Fibroblast of mammary gland (primary cell): Measurements from ENCODE around the gene CPLX1.

Experiments used
- DNase-seq: peaks from one replicate; pipeline ENCODE4 v3.0.0-alpha.2; 2010; ENCODE audit warnings: low read depth
- H3K4me3 ChIP-seq: 2 replicates; pipeline ENCODE4 v1.5.1; 2011; ENCODE audit warnings: low read depth, mild to moderate bottlenecking, low read length, moderate library complexity; ENCODE audit not compliant: control insufficient read depth
- TF ChIP-seq, protein P1 (sequence below): conservative IDR thresholded peaks from 2 replicates; pipeline ENCODE4 v1.5.1; 2011; ENCODE audit warnings: low read depth, low read length, inconsistent platforms; ENCODE audit not compliant: control insufficient read depth, insufficient read depth

The CPLX1 gene

DNA sequence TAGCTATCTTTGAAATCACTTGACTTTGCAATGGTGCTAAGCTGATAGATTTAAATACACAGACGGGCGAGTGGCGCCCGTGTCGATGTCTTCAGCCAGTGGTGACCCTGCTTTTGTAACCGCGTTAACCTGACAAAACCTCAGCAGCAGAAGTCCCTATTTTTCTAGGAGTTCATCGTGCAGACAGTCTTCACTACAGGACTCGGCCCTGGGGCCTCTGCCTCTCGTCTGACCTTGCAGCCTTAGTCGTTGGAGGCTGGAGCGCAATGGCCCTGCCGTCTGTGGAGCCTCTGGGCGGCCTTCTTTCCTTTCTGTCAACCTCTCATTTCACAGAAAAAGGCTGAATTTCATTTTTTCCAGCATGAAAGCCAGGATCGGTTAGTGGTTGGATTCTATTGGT is 57.9 kb downstream of the CPLX1 start:
- TF ChIP-seq, protein P1, sequence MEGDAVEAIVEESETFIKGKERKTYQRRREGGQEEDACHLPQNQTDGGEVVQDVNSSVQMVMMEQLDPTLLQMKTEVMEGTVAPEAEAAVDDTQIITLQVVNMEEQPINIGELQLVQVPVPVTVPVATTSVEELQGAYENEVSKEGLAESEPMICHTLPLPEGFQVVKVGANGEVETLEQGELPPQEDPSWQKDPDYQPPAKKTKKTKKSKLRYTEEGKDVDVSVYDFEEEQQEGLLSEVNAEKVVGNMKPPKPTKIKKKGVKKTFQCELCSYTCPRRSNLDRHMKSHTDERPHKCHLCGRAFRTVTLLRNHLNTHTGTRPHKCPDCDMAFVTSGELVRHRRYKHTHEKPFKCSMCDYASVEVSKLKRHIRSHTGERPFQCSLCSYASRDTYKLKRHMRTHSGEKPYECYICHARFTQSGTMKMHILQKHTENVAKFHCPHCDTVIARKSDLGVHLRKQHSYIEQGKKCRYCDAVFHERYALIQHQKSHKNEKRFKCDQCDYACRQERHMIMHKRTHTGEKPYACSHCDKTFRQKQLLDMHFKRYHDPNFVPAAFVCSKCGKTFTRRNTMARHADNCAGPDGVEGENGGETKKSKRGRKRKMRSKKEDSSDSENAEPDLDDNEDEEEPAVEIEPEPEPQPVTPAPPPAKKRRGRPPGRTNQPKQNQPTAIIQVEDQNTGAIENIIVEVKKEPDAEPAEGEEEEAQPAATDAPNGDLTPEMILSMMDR, result no peak
- DNase-seq, result no peak
- H3K4me3 ChIP-seq, result no peak overlapping the region

DNA sequence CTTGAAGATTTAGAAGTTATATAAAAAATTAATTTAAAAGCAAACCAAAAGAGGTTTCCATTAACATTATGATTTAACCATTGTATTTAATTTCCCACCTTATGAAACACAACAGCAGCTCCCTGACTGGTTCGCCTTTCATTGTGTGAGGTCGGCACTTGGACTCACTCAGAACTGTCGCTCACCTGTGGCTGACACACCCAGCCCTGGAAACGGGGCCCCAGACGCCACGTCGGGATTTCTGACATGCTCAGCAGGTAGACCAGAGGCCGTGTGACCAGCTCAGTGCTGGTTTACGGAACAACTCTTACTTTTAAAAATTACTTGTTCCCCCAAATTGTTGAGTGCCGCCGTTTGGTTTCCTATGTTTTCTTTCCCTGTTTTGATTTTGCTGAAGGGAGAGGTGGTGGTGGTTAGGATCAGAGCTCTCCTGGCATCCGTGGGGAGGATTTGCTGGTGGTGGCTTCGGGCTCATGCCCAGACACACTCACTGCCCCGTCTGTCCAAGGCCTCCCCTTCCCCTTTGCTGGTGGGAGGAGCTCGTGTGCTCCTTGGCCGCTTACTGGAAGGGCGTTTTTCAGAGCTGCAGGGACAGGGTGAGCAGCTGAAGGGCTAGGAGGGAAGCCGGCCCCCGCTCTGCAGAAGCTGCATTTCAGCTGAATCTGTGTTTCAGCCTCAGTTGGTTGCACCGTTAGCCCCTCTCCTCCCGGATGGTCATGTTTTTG is 59.2 kb downstream of the CPLX1 start:
- no peak overlapping the region for H3K4me3 ChIP-seq
- DNase-seq, result no peak
- TF ChIP-seq, protein P1, result no peak

DNA sequence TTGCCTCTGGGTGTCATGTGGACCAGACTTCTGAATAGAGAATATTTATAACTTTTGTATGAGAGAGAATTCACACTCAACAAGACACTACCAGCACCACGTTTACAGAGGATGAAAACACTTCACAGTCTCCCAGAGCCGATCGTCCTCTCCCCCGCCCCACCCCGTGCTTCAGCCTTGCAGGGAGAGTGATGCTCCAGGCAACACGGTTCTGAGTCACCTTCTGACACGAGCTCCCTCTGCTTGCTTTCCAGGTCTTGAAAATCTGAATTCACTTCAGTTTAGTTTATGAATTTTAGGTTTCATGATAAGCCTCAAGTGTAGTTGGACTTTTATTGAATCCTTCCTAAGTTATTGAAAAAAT is 59.8 kb downstream of the CPLX1 start:
- TF ChIP-seq, protein P1, result no peak
- DNase-seq, result peak; percentile 71
- no peak overlapping the region for H3K4me3 ChIP-seq

DNA sequence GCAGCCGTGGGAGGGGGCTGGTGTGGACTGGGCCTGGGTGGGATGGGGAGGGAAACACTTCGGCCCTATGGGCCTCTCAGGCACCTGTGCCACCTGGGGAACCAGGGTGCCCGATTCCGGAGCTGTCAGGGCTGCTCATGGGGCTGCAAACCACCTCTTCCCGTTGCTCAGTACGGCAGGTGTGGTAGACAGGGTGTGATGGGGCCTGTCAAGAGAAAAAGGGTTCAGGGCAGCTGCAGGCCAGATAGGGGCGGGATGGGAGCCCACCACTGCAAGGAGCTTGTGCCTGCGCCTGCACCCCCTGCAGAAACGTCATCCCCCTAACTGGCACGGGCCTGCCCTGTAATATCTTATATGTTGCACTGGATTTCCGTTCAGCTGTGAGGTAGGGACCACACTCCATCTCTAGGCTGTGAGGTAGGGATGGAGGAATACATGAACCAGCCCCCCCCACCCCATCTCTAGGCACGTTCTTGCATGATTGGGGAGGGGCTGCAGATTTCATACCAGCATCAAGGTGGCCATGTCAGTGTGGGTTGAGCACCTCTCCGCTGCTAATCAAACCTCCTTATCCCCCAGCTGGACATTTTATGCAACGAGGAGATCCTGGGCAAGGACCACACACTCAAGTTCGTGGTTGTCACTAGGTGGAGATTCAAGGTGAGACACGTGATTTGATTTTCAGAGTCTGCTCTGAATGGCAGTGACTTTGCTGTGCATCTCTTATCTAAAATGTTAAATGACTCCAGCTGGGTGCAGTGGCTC is 61.3 kb downstream of the CPLX1 start:
- H3K4me3 ChIP-seq, result no peak overlapping the region
- TF ChIP-seq, protein P1, result no peak
- no peak for DNase-seq

DNA sequence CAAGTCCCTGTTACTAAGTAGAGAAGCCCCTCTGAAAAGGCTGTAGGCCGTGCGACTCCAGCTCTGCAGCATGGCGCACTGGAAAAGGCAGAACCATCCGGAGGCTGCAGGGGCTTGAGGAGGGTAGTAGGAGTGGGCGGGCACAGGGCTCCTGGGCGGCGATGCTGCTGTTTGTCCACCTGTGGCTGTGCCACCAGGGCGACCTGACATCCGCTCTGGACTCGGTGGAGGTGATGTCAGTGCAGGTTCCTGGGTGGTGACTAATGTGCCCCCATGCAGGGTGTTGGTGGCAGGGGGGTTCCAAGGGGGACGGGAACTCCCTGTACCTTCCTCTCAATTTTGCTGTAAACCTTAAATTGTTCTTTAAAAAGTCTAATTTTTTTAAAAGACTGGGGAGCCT is 62.0 kb downstream of the CPLX1 start:
- TF ChIP-seq, protein P1, result no peak
- H3K4me3 ChIP-seq, result no peak overlapping the region
- no peak for DNase-seq

DNA sequence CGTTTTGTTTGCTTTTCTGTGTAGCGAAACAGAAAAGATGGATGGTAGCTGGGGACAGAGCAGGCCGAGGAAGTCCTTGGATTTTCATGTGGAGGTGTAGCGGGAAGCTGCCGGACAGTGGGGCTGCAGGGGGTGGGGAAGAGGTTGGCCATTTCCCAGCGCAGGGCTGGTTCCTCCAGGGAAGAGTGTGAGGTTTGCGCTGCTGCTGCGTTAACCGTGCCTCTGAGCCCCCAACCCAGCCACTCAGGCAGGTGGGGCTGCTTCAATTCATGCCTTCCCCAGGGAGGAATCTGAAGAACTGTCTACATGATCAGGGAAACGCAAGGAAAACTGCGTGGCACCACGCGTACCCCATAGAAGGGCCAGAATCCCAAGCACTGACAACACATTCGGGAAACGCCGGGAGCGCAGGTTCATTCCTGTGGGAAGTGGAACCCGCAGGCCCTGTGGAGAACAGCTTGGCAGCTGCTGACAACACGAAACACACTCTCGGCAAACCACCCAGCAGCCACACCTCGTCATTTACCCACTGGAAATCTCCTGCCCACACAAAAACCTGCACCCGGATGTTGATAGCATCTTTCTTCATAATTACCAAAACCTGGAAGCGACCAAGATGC is 62.6 kb downstream of the CPLX1 start:
- TF ChIP-seq, protein P1, result no peak
- DNase-seq, result no peak
- H3K4me3 ChIP-seq, result no peak overlapping the region
